GM19463 (cell line): ENCODE results near the gene MAPK14.

Source experiments
- ATAC-seq: cut with Tn5 transposase; IDR thresholded peaks from one replicate; pipeline ENCODE4 v1.9.1; 2021; ENCODE audit warnings: mild to moderate bottlenecking, moderate library complexity; ENCODE audit not compliant: unreplicated experiment

Gene MAPK14

DNA sequence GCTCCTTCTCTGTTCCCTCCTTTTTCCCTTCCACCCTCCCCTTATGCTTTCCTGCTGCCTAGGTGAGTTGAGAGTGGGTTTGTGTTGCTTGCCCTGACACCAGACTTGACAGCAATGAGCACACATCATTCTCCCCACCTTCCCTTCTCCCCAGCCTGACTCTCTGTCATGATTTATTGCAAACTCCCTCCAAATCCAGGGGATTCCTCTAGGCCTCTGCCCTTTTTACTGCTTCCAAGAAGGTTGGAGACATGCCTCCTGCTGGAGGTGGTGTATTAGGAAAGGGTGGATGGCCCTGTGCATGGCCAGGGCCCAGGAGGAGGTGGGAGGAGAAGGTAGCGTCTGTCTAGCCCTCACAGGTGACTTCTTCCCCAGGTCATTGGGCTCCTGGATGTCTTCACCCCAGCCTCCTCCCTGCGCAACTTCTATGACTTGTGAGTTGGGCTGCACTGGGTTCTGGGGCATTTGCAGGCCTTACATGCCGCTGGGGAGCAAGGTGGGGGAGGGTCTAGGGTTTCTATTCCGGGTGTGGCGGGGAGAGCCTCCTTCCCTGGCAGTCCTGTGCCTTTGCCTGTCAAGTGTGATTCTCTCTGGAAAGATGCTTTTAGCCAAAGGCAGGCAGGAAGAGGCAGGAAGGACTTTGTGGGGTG, 104.8 kb downstream of the MAPK14 start:
- no peak for ATAC-seq

DNA sequence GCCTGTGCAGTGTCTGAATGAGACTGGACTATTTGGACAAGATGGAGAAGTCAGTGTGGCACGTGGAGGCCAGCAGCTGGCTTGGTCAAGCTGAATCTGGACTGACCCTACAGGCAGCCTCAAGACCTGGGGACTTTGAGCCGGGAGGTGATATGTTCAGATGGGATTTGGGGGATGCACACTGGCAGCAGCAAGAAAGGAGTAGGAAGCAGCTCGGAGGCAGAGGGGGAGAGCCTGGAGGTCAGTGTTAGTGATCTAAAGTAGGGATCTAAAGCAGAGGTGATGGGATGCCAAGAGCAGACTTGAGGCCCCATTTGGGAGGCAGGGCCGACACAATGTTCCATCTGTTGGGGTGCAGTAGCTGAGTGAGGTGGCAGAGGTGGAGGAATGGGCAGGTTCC, 105.5 kb downstream of the MAPK14 start:
- ATAC-seq, result no peak

DNA sequence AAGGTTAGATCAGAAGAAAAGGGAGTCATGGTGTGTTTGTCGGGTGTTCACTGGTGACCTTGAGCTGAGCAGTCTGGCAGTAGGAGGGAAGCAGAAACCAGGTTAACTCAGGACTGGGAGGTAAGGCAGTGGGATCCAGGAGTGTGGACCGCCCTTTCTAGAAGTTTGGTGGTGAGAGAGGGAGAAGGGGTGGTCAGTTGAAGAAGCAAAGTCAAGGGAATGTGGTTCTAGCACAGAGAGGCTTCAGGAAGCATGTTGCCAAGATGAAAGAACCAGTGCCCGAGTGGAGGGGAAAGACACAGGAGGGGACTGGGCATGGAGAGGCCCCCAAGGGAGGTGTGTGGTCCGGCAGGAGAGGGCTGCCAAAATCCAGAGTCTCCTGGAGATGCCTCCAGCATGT, 106.3 kb downstream of the MAPK14 start:
- no peak for ATAC-seq

DNA sequence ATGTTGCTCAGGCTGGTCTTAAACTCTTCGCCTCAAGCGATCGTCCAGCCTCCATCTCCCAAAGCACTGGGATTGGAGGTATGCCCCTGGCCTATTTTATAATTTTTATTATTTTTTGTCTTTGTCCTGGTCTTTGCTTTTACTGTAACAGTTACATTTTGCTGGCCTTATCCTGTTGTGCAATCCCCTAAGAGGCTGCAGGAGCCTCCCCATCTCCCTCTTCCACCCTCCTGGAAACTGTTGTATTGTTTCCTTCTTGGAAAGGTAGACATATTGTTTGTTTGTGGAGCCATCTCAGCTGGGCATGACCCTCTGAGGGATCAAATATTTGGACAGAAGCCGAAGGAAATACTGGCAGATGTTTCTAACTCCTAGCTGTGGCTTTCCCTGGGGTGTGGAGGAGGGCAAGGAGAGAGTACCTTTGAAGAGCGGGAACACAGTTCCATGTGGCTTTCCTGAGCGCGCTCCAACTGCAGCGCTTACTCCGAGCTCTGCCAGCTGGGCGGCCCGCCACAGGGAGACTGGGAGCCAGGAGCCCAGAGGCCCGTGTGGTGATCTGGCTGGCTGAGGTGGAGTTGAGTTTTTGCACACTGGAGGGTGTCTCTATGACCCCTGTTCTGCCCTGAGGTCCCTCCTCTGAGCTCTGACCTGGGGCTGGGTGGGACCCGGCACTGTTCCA, 107.6 kb downstream of the MAPK14 start:
- no peak for ATAC-seq

DNA sequence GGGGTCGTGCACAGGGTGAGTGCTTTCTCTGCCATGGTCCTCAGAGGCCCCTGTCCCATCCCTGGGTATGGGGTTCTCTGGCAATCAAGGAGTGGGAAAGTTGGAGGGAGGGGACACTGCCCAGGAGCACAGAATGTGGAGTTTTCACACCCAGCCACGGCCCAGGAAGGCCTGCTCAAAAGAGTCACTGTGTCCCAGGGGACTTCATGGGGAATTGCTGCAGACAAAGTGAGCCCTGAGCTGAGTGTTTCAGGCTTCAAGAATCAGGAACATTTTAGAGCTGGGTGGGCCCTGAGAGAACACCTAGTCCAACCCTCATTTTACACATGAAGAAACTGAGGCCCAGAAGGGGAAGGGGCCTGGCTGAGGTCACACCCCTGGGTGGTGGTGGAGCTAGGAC, 108.4 kb downstream of the MAPK14 start:
- no peak for ATAC-seq

DNA sequence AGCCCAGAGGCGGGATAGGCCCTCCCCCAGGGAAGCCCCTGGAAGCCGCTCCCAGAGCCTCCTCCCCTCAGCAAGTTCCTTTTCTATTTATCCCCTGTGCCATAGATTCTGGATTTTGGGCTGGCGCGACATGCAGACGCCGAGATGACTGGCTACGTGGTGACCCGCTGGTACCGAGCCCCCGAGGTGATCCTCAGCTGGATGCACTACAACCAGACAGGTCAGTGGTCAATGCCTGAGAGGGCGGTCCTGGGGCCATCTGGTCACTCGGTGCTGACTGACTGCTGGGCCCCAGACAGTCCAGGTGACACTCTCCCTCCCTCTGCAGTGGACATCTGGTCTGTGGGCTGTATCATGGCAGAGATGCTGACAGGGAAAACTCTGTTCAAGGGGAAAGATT, 108.9 kb downstream of the MAPK14 start:
- ATAC-seq, result no peak

DNA sequence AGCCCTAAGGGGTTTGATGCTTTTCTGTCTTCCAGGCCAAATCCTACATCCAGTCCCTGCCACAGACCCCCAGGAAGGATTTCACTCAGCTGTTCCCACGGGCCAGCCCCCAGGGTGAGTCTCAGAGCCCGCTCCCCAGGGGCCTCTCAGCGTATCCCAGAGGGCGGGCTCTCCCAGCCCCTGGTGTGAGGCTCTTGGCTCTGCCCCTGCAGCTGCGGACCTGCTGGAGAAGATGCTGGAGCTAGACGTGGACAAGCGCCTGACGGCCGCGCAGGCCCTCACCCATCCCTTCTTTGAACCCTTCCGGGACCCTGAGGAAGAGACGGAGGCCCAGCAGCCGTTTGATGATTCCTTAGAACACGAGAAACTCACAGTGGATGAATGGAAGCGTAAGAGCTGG, 111.1 kb downstream of the MAPK14 start:
- ATAC-seq, result no peak

DNA sequence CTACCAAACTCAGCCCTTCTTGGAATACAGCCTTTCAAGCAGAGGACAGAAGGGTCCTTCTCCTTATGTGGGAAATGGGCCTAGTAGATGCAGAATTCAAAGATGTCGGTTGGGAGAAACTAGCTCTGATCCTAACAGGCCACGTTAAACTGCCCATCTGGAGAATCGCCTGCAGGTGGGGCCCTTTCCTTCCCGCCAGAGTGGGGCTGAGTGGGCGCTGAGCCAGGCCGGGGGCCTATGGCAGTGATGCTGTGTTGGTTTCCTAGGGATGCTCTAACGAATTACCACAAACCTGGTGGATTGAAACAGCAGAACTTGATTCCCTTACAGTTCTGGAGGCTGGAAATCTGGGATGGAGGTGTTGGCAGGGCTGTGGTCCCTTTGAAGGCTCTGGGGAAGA, 111.8 kb downstream of the MAPK14 start:
- no peak for ATAC-seq

DNA sequence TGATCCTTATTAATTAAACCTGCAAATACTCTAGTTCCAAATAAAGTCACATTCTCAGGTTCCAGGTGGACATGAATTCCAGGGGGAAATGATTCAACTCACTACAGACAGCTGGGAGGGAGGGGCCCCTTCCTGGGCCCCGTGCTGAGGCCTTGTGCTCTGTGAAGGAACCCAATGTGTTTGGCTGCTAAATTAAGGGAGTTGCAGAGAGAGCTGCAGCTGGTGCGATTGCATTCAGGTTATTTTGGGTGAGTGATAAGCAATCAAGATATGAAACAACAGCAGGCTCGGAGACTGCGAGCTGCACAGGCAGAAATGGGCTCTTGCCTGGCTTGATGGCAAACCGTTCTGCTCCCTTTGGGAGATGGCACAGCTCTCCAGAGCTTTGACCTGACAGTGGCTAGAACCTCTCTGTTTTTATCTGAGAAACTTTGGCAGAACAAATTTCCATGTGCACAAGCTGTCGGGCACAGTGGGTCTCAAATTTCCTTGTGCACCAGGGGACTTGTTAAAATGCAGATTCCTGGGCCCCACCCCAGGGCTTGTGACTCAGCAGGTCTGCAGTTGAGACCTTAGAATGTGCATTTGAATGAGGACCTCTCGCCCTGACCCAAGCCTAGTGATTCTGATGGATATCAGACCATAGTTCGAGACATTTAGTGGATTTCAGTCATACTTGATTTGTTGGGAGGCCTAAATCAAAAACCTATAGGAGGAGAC, 112.5 kb downstream of the MAPK14 start:
- no peak for ATAC-seq

DNA sequence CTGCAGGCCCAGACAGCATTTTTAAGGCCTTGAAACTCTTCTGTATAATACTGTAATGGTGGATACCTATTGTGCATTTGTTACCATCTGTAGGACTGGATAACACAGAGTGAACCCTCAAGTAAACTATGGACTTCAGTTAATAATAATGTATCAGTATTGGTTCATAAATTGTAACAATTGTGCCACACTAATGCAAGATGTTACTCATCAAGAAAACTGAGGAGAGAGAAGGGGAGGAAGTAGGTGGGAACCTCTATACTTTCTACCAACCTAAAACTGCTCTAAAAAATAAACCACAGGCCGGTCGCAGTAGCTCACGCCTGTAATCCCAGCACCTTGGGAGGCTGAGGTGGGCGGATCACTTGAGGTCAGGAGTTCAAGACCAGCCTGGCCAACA, 113.5 kb downstream of the MAPK14 start:
- ATAC-seq, result no peak

DNA sequence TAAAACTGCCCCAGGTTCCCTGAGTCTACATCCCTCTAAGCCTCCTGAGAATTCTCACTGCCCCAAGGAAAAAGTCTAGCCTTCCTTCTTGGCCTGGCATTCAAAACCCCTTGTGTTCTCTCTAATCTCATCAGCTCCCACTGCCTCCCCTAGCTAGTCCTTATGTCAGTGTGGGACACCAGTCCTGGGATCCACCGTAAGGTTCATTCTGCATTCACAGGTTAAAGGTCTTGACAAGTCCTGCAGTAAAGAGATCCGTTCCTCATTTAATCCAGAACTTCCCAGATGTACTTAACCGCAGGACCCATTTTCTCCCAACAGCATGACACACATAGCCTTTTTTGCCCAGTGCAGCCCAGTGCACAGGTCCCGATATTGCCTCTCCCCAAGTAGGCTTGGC, 114.4 kb downstream of the MAPK14 start:
- no peak for ATAC-seq

DNA sequence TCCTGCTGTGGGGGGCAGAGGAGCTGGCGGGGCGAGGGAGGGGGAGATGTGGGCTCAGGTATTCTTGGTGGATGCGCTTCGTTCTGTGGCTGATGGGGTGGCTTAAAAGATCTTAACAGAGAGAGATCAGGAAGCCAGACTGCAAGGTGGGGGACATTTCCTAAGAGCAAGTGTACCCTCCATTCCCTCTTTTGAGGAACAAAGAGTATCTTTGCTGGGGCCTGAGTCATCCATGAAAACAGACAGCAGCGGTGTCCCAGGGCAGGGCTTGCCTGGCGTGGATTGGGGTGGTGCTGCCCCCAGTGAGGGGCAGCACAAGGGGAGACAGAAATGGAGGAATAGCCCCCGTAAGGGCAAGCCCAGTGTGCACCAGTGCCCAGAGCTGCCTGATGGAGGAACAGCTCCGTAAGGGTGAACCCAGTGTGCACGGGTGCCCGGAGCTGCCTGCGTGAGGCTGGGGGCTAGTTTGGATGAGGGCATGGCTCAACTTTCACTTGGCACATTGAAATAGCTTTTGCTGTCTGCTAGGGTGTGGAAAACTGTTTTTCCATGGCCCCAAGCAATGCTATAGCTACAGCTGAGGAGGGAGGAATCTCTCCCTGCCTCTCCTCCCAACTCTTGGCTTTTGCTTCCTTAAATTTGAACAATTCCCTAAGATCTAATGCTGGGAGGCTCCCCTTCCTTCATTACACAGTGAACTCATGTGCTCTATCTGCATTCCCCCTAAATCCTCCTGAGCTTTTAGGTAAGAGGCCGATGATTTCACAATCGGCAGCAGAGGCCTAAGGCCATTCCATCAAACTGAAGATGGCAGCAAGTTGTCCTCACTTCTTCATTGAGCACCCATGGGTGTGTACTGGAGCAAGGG, 115.6 kb downstream of the MAPK14 start:
- ATAC-seq, result no peak

DNA sequence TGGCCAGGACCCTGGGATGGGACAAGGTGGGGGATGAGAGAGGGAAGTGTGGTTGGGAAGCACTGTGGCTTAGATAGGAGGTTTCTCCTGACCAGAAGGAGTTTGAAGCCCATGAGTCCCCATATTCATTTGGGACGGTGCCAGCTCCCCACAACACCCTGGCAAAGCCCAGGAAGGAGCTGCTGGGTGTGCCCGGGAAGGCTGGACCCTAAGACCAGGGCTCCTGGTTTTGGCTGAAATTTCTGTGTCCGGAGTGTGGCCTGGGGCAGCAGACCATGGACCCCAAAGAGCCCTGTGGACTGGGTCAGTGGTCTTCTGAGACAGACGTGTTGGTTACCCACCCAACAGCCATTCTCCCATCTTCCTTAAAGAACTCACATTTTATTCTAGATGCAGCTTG, 117.9 kb downstream of the MAPK14 start:
- ATAC-seq, result no peak

DNA sequence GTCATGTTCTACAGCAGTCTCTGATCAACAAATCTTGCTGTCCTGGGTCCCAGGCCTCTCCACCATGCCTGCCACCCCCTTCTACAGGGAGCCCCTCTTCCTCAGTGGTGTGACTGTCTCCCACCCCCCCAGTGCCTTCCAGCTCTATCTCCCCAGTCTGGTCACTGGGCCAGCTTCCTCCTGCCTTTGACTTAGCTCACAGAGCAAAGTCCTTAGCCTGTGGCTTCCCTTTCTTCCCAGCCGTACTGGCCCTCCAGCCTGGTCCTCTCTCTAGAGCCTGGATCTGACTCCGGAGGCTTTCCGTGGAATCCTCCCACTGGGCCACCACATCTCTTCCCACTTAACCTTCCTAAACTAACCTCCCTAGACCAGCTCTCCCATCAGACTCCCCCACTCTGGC, 119.7 kb downstream of the MAPK14 start:
- ATAC-seq, result no peak

DNA sequence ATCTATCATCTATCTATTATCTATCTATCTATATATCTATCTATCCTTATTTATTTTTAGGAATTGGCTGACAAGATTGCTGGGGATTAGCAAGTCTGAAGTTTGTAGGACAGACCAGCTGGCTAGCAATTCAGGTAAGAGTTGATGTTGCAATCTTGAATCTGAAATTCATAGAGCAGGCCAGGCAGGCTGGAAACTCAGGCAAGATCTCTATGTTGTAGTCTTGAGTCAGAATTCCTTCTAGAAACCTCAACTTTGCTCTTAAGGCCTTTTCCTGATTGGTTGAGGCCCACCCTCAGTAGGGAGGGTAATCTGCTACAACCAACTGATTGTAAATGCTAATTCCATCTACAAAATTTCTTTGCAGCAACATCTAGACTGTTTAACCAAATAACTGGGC, 121.9 kb downstream of the MAPK14 start:
- ATAC-seq, result no peak

DNA sequence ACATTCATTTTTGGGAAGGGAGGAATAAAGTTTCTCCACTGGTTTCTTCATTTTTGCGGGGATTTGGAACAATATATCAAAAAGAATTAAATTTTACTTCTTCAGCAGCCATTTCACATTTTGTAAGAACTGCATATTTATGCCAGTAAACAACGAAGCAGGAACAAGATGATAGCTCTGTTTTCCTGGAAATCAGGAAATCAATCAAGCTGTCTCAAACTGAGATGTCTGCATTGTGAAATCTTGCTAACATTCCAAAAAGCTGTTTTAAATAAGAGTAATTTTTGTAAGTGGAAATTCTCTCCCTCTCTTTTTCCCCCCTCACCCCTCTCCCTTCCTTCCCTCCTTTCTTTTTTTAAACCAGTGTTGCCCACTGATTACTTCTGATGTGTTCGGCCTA, 122.7 kb downstream of the MAPK14 start:
- no peak for ATAC-seq

DNA sequence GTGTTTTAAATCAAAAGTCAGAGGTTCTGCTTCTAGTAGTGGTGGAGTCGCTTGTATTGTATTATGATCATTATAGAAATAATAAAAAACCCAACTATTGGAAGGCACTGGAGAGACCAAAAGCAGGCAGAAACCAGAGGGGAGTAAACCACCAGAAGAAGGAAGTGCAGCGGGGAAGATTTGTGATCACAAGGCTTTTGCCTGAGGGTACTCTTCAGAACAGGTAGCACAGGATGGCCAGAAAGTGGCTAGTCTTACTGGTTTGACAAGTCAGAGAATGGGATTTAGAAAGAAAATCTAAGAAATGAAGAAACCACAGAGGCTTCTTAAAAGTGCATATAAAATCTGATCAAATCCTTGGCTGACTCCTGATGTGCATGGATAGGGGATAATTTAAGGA, 126.7 kb downstream of the MAPK14 start:
- no peak for ATAC-seq

DNA sequence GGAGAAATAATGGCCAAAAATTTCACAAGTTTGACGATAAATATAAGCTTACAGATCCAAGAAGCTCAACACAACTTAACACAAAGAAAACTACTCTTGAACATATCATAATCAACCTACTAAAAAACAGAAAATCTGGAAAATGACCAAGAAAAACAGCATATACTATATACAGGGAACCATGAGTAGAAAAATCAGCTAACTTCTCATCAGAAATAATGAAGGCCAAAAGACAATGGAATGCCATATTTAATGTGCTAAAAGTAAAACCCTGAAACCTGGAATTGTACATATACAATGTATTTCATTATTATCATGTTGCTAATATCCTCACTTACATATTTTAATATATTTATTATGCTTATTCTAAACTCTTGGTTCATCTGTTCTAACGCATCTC, 128.1 kb downstream of the MAPK14 start:
- no peak for ATAC-seq

DNA sequence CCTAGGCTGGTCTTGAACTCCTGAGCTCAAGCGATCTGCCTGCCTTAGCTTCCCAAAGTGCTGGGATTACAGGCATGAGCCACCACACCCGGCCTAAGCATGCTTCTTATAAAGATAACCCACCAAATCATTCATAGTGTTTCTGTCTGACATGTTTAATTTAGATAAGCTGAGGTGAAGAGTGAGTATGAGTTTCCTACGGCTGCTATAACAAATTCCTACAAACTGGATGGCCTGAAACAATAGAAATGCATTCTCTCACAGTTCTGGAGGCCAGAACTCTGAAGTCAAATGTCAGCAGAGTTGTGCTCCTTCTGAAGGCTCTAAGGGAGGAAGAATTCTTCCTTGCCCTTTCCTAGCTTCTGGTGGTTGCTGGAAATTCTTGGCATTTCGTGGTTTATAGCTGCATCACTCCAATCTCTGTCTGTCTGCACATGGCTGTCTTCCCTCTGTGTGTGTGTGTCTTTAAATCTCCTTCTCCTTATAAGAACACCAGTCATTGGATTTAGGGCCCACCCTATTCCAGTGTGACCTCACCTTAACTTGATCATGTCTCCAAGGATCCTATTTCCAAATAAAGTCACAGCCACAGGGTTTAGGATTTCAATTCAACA, 132.6 kb downstream of the MAPK14 start:
- no peak for ATAC-seq
